Omental fat pad (tissue), 4 donors: ENCODE measurements around the gene SLC25A33. TPM values are rescaled to one million over a fixed set of nuclear protein-coding genes. Genes with fewer than 3 reads are reported as not detected.

Experiments
- ATAC-seq: fragments of 150-250 bp; one replicate; pipeline ENCODE4 v1.9.1; 2016; ENCODE audit warnings: mild to moderate bottlenecking, moderate library complexity; ENCODE audit not compliant: low FRiP score
- DNase-seq: peaks from one replicate; pipeline ENCODE4 v3.0.0-alpha.2; 2019; ENCODE audit warnings: low spot score
- total RNA-seq, 4 donors: library from RNA; depleted of rRNA; stranded (reverse); fragments of >200 nt; gene quantifications; one replicate each; pipeline ENCODE4 v1.1.0, GENCODE V29; 2016
- TF ChIP-seq, protein P1 (sequence below), 3 donors: fragments of 450-650 bp; IDR thresholded peaks; one replicate each; pipeline ENCODE4 v1.5.1; 2016 to 2017; ENCODE audit warnings: antibody characterized with exemption in 3 of 3, mild to moderate bottlenecking in 3 of 3, moderate library complexity in 2 of 3

Gene SLC25A33
- total RNA-seq, 4 donors from 2014 or later = 15.6 to 25.8 (median 19.1) TPM

GRCh38 chr1:9529190-9529589 lies 10.1 kb upstream of the SLC25A33 start:
- ATAC-seq (no peak), DNase-seq (no peak)
- TF ChIP-seq, protein P1, sequence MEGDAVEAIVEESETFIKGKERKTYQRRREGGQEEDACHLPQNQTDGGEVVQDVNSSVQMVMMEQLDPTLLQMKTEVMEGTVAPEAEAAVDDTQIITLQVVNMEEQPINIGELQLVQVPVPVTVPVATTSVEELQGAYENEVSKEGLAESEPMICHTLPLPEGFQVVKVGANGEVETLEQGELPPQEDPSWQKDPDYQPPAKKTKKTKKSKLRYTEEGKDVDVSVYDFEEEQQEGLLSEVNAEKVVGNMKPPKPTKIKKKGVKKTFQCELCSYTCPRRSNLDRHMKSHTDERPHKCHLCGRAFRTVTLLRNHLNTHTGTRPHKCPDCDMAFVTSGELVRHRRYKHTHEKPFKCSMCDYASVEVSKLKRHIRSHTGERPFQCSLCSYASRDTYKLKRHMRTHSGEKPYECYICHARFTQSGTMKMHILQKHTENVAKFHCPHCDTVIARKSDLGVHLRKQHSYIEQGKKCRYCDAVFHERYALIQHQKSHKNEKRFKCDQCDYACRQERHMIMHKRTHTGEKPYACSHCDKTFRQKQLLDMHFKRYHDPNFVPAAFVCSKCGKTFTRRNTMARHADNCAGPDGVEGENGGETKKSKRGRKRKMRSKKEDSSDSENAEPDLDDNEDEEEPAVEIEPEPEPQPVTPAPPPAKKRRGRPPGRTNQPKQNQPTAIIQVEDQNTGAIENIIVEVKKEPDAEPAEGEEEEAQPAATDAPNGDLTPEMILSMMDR (IDR thresholded peaks at IDR 0.05) = no peak

DNA sequence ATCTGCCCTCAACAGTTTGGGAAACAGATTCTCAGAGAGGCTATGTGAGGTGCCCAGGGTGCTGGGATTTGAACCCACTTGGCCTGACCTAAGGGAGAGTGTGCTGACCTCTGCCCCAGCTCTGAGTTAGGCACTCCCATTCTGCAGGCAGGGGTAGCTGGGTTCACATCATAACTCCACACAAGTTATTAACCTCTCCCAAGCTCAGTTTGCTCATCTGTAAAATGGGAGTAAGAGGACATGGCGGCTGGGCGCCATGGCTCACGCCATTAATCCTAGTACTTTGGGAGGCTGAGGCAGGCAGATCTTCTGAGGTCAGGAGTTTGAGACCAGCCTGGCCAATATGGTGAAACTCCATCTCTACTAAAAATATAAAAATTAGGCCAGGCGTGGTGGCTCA lies 8.9 kb upstream of the SLC25A33 start:
- TF ChIP-seq, protein P1 (IDR thresholded peaks at IDR 0.05) = no peak
- DNase-seq (no peak), ATAC-seq (no peak)

DNA sequence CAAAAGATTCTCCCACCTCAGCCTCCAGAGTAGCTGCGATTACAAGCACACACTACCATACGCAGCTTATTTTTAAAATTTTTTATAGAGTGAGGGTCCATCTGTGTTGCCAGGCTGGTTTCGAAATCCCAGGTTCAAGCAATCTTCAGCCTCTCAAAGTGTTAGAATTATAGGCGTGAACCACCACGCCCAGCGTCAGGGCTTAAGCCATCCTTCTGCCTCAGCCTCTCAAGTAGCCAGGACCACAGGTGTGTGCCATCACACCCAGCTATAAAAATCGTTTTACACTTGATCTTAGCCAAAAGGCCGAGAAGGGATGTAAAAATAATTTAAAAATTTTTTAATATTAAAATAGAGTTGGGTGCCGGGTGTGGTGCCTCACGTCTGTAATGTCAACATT lies 4.3 kb upstream of the SLC25A33 start:
- TF ChIP-seq, protein P1 (IDR thresholded peaks at IDR 0.05) = no peak
- no peak for ATAC-seq
- no peak for DNase-seq

GRCh38 chr1:9536301-9536700 lies 3.0 kb upstream of the SLC25A33 start:
- DNase-seq (no peak), ATAC-seq (no peak)
- TF ChIP-seq, protein P1 (IDR thresholded peaks at IDR 0.05) = no peak

GRCh38 chr1:9537863-9538668 lies 1.2 kb upstream of the SLC25A33 start:
- DNase-seq (no peak), ATAC-seq (no peak)
- TF ChIP-seq, protein P1 (IDR thresholded peaks at IDR 0.05) = no peak

DNA sequence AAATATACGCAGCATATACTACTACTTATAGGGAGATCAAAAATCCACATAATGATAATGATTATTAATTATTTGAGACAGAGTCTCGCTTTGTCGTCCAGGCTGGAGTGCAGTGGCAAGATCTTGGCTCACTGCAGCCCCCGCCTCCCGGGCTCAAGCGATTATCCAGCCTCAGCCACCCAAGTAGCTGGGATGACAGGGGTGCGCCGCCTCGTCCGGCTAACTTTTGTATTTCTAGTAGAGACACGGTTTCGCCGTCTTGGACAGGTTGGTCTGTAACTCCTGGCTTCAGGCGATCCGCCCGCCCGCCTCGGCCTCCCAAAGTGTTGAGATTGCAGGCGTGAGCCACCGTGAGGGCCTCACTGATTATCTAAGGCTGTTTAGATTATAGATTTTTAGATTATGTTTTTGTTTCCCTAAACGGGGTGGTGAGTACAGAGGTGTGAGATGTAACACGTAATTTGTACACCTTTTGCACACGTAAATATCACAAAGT lies 548 bp upstream of the SLC25A33 start:
- no peak for DNase-seq
- no peak for ATAC-seq
- TF ChIP-seq, protein P1 (IDR thresholded peaks at IDR 0.05) = no peak
